HG02571 (cell line): ENCODE measurements around the gene CHADL.

Experiments used
- ATAC-seq: cut with Tn5 transposase; IDR thresholded peaks from one replicate; pipeline ENCODE4 v1.9.1; 2021; ENCODE audit warnings: mild to moderate bottlenecking, moderate library complexity; ENCODE audit not compliant: unreplicated experiment

Gene CHADL

DNA sequence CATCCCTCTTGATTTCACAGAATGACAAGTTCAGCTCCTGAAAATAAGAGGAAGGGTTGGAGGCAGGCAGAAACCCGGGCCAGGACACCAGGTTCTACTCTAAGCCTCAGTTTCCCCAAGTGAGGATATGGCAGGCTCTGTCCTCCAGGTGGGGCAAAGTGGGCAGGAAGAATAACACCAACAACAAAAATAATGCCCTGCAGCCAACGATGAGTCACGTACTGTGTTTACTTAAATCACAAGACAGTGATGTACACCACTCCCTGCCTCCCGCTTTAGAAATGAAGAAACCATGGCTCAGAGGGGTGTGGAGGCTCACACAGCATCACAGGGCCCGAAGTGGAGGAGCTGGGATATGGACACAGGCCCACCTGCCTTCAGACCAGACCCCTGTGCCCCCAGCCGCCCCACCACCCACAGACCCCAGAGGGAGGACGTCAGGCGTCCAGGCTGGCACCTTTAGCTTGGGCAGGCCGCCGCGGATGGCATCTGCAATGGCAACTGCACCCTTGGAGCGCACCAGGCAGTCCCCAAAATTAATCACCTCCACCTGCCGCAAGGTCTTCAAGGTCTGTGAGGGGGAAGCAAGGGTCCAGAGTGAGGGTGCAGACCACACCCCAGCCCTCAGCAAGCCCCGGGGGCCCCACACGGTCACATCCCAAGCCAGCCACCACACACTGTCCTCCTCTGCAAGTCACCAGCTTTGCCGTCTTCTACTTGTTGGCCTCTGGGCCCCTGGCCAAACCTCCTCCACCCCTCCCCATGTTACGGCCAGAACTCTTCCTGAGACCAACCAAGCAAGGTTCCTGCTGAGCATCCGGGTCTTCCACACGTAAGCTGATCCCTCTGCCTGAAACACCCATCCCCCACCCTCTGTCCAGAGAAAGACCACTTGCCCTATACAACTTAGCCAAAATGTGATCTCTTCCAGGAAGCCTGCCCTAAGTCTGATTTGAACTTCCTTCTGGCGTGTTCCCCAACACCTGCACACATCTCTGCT lies 15.8 kb upstream of the CHADL start:
- no peak for ATAC-seq

DNA sequence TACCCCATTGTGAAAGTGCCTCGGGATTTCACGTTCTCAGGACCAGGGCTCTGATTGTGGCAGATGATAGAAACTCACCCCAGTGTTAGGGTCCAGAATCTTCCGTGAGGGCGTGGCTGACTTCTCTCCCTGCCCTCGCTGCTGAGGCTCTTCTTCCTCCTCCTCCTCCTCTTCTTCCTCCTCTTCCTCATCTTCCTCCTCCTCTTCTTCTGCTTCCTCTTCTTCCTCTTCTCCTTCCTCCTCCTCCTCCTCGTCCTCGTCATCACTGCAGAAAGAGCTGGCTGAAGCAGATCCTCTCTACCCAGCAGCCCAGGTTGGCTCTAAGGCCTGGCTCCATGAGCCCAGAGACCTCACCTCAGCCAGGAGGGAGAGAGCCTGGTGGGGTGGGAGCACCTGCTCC lies 13.5 kb upstream of the CHADL start:
- ATAC-seq: no peak

DNA sequence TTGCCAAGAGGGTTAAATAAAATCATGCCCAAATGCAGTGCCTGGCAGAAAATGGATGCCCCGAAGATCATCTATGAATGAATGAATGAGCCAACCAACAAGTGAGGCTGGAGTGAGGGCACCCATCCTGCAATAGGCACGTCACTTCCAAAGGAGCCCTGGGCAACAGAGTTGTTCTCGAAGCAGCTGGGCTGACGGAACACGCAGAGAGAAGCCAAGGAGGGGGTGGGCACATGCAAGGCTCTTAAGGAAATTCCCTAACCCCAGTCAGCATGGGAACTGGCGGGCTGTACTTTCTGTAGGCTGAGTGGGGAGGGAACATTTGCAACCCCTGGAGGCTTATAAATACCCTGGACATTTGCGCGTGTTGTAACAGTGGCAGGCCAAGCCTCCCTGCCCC lies 11.6 kb upstream of the CHADL start:
- ATAC-seq: no peak

DNA sequence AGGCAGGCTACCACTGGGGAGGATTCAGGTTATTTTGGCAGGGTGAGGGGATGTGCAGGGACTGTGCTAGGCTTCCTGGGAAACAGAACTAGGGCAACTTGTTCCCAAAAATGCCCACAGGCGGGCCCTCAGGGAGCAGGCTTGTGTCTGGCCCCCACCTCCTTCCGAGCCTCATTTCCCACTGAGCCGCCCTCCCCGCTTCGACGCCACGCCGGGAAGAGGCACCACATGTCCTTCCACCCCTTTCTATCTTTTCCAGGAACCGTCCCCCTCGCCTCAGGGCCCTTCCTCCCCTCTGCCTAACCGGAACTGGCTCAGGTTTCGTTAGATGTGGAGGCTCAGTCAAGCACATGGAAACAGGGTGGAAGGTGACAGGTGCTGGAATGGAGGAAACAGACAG lies 9.4 kb upstream of the CHADL start:
- ATAC-seq: no peak

DNA sequence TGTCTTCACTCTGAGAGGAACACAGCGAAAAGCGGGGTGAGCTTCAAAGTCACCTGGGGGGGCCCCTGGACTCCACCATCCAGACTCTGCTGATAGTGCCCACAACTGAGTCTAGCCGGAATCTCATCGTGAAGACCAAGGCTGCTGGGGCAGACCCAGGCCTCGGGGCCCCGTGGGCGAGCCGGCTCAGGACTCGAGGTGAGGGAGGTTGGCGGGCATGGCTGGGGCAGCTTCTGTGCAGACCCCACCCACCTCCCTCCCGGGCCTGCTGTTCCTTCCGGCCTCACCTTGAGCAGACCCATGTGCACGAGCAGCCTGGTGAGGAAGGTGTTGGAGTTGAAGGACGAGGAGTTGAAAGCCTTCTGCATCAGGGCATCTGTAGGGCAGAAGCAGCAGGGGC lies 8.7 kb upstream of the CHADL start:
- ATAC-seq: no peak

DNA sequence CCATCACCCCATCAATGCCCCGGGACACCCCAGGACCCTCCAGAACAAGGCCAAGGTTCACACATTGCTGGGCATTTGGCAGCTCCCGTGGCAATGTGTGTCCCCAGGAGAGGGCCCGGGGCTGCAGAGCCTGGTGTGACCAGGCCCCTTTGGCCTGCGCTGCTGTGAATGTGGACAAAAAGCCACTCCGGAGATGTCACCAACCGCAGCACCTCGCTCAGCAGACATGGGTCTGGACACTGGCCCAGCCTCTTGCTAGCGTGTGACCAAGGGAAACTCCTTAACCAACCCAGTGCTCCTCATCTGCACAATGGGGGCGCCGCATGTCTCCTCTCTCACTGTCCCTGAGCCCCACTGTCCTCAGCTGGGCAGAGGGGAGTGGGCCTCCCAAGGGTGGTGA lies 8.0 kb upstream of the CHADL start:
- ATAC-seq: no peak

DNA sequence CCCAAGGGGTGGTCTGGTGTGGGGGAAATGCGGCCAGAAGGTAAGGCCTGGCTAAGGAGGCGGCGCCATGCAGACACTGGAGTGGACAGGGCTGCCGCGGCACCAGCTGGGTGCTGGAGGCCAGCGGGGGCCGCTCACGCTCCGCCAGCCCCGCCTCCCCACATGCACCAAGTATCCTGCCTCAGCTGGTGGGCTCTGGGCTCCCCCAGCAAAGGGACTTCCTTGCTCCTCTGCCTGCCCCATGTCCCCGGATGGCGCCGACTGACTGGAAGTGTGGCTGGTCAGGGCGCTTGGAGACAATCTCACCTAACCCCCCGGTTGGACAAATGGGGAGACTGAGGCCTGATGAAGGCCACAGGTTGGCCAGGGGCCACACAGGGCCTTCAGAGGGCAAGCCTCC lies 7.6 kb upstream of the CHADL start:
- ATAC-seq: no peak

DNA sequence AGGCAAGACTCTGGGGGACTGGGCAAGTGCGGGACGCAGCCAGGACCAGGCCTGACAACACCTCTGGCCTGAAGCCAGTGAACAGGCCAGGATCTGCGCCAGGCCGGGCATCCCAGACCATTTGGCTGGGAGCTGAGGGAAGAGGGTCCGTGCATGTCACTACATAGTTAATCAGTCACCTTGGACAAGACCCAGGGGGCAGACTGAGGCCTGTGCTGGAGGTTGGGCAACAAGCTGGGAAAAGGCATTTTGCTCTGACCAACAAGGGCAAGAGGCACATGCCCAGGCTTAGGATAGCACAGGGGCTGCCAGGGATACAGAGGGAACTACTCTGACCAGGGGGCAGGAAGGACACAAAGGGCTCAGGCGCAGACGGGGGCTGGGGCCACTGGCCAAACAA lies 7.0 kb upstream of the CHADL start:
- no peak for ATAC-seq

DNA sequence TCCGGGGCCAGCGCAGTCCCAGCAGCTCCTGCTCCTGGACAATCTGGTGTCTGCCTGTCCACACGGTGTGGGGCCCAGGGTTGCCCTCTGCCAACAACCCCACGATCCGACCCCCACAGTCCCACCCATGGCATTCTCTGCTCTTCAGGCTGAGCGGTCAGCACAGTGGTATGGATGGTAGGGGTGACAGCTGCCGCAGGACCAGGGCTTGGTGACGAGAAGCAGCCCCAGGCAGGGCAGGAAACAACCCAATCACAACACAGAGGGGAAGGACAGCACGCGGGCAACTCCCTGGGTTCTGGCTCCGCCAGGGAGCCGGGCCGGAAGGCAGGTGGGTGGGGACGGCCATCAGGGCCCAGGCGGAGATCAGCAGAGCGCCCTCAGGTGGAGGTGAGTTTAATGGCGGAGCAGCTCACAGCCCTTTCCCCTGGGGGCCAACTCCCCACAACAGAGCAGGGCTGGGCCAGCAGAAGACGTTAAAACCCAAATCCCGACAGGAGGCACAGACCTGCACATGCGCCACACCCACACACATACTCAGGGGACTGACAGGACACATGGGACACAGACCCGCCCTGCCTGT lies 5.3 kb upstream of the CHADL start:
- no peak for ATAC-seq

DNA sequence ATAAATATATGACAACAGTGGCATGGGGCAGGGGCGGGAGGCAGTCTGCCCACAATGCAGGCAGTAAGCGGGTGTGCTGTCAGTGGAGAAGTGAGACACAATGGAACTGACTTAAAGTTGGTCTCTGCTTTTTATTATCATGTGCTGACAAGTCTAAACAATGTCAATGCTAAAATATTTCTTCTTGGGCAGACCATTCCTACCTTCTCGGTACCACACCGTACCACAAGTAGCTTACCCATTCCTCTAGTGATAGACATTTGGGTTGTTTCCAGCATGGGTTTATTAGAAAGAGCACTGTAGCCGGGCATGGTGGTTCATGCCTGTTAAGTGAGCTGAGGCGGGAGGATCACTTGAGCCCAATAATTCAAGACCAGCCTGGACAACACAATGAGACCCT lies 2.6 kb upstream of the CHADL start:
- ATAC-seq: no peak

DNA sequence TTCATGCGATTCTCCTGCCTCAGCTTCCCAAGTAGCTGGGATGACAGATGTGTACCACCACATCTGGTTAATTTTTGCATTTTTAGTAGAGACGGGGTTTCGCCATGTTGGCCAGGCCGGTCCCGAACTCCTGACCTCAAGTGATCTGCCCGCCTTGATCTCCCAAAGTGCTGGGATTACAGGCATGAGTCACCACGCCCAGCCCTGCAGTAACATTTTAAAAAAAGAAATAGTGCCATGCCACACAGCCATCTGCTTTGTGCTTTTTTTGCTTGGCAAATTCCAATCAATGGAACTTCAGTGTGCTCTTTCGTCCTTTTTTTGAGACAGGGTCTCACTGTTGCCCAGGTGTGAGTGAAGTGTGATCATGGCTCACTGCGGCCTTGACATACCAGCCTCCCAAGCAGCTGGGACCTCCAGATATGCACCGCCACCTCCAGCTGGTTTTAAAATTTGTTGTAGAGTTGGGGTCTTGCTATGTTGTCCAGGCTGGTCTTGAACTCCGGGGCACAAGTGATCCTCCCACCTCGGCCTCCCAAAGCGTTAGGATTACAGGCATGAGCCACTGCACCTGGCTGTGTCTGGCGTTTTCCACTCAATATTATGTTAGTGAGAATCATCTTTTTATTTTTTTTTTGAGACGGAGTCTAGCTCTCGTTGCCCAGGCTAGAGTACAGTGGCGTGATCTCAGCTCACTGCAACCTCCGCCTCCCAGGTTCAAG lies 1.8 kb upstream of the CHADL start:
- ATAC-seq: no peak

DNA sequence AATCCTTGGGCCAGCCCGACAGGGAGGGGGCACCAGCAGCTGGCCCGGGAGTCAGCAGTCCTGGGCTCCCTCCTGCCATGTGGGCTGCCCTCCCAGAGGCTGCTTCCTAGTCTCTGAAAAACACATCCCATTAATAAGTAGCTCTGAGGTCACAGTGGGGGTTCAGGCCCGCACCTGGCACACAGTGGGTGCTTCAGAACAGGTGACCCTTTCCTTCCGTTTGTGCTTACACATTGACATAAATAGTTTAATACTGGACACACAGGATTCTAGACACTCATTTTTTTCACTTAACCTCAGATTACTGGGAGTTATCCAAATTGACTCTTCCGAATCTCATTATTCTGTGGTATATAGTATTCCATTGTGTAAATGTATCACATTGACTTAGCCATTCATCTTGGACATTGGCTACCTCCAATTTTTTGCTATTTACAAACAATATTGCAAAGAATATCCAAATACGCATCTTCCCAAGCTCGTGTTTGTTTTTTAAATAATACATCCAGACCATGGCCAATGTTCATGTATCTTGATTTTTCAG lies 474 bp upstream of the CHADL start:
- ATAC-seq: no peak

DNA sequence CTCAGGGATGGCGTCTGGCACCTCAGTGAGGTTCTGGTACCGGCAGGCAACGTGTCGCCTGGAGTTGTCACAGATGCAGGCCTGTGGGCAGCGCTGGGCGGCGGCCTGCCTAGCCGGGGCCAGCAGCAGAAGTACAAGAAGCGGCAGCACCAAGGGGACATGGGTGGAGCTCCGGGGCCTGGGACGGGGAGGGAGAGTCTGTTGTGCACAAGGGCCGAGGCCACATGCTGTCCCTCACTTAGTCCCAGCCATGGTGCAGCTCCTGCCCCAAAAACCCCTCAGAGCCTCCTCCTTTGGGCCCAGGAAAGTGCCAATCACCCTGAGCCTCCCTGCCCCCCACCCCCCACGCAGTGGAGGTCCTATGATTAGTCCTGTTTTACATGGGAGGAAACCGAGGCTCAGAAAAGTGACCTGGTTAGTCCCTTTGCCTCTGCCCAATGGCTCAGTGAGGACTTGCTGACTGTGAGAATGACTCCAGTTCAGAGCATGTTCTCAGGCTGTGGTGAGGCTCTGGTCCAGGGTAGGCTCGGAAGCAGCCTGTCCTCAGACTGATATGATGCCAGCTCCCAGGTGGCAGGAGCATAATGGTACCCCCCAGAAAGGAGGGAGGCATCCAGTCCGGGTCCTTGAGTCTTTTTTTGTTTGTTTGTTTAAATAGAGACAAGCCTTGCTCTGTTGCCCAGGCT lies 1.1 kb downstream of the CHADL start:
- no peak for ATAC-seq

DNA sequence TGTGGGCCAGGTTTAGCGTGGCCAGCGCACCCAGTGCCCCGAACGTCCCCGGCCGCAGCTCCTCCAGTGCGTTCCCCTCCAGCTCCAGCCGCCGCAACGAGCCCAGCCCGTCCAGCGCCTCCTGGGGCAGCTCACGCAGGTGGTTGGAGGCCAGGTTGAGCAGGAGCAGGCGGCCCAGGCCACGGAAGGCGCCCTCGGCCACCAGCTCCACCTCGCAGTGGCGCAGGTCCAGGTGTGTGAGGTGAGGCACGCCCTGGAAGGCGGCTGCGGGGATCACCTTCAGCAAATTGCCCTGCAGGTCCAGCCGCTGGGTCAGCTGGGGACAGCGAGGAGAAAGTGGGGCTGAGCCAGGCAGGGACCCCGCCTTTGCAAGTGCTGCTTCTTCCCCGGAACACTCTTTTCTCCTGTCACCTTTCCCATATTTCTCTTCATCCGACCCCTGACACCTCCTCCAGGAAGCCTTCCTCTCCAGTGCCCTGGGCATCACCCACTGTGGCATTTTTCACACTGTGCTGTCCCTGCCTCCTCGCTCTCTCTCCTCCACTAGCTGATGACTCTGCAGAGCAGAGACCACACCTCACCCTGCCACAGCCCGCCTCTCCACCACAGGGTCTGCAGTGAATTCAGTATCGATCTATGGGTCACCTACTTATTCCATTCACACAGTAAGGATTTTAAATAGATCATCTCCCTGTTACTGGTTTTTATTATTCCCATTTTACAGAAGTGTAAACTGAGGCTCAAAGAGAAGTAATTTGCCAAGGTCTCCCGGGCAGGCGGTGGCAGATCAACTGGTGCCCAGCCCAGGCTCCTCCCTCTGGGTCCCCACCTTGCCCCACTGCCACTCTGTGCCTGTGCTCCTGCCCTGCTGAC lies 1.9 kb downstream of the CHADL start:
- no peak for ATAC-seq

DNA sequence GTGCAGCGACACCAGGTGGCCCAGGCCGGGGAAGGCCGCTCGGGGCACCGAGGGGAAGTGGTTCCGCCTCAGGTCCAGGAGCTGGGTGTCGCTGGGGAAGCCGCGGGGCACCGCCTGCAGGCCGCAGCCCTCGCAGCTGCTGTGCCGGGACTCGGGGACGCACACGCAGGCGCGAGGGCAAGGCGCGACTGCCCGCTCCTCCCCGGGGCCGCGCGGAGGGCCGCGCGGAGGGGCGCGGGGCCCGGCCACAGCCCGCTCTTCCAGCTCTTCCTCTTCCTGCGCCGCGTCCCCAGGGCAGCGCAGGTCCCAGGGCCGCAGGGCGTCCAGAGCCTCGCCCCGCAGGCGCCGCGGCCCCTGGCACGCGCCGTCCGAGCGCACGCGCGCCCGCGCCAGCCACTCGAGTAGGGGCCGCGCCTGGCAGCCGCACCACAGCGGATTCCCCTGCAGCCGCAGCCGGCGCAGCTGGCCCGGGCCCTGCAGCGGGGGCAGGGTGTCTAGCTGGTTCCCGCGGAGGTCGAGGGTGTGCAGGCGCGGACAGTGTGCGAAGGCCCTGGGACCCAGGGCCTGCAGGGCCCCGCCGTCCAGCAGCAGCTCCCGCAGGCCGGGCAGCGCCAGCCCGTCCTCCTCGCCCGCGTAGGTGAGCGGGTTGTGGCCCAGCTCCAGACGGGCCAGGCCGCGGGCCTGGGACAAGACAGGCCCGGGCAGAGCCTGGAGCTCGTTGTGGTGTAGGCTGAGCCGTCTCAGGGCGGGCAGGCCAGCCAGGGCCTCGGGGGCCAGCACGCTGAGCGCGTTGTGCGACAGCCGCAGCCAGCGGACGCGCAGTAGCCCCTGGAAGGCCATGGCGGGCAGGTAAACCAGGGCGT lies 2.8 kb downstream of the CHADL start:
- peak; percentile 64 for ATAC-seq

DNA sequence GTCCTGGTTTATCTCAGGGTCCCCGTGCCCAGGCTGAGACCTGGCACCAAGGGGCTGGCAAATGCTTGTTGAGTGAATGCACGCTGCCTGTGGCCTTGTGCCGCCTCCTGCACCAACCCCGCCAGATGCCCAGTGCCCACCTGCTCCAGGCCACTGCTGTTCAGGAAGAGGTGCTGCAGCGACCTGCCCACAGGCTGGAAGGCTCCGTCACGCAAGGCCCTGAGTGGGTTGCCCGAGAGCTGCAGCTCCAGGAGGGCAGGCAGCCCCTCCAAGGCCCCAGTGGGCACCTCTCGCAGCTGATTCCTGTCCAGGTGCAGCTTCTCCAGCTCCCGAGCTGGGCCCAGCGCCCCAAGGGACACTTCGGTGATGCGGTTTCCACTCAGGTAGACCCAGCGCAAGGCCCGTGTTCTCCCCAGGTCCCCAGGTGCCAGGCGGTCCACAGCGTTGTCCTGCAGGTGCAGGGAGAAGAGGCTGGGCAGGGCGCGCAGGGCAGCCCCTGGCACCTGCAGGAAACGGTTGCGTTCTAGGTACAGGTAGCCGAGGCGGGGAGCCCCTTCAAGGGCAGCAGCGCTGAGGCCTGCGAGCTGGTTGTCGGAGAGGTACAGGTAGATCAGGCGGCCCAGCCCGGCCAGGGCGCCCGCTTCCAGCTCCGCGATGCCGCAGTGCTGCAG lies 3.6 kb downstream of the CHADL start:
- ATAC-seq: no peak

DNA sequence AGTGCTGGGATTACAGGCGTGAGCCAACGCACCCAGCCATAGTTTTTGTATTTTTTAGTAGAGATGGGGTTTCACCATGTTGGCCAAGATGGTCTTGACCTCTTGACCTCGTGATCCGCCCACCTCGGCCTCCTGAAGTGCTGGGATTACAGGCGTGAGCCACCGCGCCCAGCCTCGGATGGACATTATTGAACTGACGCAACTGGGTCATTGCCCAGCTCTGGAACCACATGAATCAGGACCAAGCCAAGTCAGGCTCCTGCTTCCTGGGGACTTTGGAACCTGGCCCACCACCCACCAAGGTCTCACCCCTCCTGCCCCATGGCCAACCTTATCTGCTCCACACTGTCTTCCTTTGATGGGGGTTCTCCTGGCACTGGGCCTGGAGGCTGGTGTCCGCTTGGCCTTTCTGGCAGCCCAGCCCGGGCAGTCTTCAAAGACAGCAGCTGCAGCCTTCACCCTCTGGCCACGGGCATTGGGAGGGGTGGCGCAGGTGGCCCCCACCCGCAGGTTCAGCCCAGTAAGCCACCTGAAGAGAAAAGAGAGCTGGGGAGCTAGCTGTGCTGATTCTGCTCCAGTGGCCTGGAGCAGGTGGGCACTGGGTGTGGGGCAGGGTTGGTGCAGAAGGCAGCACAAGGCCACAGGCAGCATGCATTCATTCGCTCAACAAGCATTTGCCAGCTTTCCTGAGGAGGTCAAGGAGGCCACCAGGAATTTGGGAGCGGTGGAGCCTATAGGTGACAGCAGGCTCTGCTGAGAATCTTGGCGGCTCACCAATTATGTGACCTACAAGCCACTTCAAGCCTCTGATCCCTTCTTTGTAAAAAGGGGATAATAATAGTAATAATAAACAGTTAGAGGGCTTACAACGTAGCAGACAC lies 5.7 kb downstream of the CHADL start:
- ATAC-seq: no peak

DNA sequence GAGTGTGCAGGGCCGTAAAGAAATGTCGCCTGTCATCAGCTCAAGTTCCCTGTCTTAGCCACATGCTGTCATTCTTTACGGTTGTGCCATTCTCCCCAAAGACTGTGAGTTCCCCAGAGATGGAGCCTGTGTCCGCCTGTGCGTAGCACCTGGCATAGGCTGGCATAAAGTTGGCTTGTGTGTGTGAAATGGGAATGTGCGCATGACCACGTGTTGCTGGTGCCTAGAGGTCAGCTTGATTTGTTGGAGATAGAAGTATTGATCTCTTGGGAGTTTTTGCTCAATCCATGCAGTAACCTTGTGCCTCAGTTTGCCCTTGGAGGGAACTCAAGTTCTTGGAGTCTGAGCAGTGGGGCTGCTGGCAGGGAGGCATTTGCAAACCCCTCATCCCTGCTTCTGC lies 9.4 kb downstream of the CHADL start:
- no peak for ATAC-seq
